GM23338 (cell line): ENCODE measurements around the gene ADD3.

Source experiments
- CREB1 ChIP-seq: fragments of 250-450 bp; sonication (Bioruptor Pico); IDR thresholded peaks from 2 replicates; pipeline ENCODE4 v1.5.0; 2020; ENCODE audit warnings: low read depth, mild to moderate bottlenecking, moderate library complexity
- CTCF ChIP-seq, 2 experiments: fragments of 200-600 bp in 1 of 2; sonication (generic) in 1 of 2; conservative IDR thresholded peaks; 2 replicates each; pipeline versions ENCODE4 v1.5.1 to v1.6.1; 2016 to 2017; ENCODE audit warnings: antibody characterized with exemption in 2 of 2, low read depth in 2 of 2, mild to moderate bottlenecking in 2 of 2, moderate library complexity in 1 of 2
- ETS1 ChIP-seq: IDR thresholded peaks from 2 replicates; pipeline ENCODE4 v1.6.1; 2016; ENCODE audit warnings: antibody characterized with exemption
- EZH2 ChIP-seq: fragments of 200-600 bp; sonication (generic); IDR thresholded peaks from one replicate; pipeline ENCODE4 v1.8.0; 2017; ENCODE audit warnings: antibody characterized with exemption, mild to moderate bottlenecking, low read depth; ENCODE audit not compliant: unreplicated experiment
- EZH2phosphoT487 ChIP-seq: fragments of 200-600 bp; sonication (generic); IDR thresholded peaks from one replicate; pipeline ENCODE4 v1.8.1; 2018; ENCODE audit warnings: antibody characterized with exemption; ENCODE audit not compliant: unreplicated experiment
- JUNB ChIP-seq: IDR thresholded peaks from one replicate; pipeline ENCODE4 v1.6.1; 2016; ENCODE audit warnings: antibody characterized with exemption; ENCODE audit not compliant: unreplicated experiment
- NANOG ChIP-seq: IDR thresholded peaks from 2 replicates; pipeline ENCODE4 v1.6.1; 2016; ENCODE audit warnings: antibody characterized with exemption, borderline replicate concordance
- POLR2AphosphoS5 ChIP-seq: IDR thresholded peaks from 2 replicates; pipeline ENCODE4 v1.6.1; 2016; ENCODE audit warnings: antibody characterized with exemption, low read depth
- REST ChIP-seq: IDR thresholded peaks from one replicate; pipeline ENCODE4 v1.6.1; 2018; ENCODE audit warnings: antibody characterized with exemption; ENCODE audit not compliant: unreplicated experiment
- STAT1 ChIP-seq: IDR thresholded peaks from one replicate; pipeline ENCODE4 v1.6.1; 2016; ENCODE audit warnings: antibody characterized with exemption; ENCODE audit not compliant: unreplicated experiment
- ZNF114 ChIP-seq: fragments of 250-450 bp; sonication (Bioruptor Pico); IDR thresholded peaks from 2 replicates; pipeline ENCODE4 v1.5.0; 2020; ENCODE audit warnings: mild to moderate bottlenecking, moderate library complexity

GRCh38 chr10:110113670-110114337 lies 106.0 kb downstream of the ADD3 start:
- TF ChIP-seq POLR2AphosphoS5 = no peak
- TF ChIP-seq CTCF (conservative IDR thresholded peaks at IDR 0.05; ENCODE audit: low read depth in 2 of 2) = no peak
- no peak for TF ChIP-seq EZH2
- TF ChIP-seq NANOG = no peak
- TF ChIP-seq ETS1 = no peak
- no peak for TF ChIP-seq EZH2phosphoT487
- no peak for TF ChIP-seq JUNB
- no peak for TF ChIP-seq REST
- TF ChIP-seq STAT1 = no peak
- TF ChIP-seq CREB1 (CRISPR knock-in tag) = no peak
- TF ChIP-seq ZNF114 (CRISPR knock-in tag) = no peak
